CD4-positive, alpha-beta T cell treated with Interleukin-10 for 1 hour (primary cell): Measurements from ENCODE around the gene EPS15.

Experiments used
- DNase-seq: peaks from one replicate; pipeline ENCODE4 v3.0.0-alpha.2; 2020

The EPS15 gene

DNA sequence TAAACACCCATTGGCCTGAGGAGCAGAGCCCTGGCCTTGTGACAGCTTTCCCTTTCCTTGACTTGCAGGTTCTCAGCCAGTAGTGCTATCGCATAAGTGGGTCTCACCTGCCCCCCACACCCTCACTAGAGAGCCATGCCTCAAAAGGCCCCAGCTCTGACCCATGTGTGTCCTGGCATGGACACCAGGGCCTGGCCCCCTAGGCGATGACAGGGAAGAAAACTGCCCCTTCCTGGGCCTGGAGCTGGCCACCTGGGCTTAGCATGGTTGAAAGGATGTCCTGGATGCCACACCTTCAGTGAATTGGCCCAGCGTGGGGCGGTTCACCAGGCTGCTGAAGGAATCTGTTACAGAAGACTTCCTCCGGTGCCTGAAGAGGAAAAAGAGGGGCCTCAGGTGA, 207.2 kb downstream of the EPS15 start:
- no peak for DNase-seq

DNA sequence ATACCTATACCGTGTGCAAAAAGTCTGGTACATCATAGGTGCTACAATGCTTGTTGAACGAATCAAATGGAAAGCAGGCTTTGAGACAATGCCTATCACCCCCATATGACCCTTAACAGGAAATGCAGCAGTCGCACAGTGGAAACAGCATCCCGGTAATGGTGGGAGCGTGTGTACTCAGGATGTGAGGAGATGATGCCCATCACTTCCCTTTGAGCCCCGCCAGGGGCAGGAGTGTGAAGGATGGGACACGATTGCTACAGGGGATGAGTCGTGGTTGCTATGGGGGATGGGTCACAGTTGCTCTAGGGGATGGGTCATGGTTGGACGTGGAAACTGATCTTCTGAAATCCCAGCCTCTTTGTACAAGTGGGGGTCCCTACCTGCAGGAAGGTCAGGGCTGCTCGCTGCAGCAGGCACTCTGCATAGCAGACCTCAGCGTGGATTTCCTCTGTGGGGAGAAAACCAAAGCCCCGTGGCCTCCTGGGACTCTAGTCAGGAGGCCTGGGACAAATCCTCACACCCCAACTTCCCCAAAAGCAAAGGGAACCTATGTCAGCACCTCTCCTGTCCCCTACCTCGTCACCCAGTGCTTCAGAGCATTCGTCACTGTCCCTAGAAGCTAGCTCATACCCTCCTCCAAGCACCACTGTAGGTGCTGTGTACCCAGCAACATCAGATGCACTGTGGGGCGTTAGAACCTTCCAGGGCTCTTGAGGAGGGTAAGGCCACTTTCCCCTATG, 208.0 kb downstream of the EPS15 start:
- DNase-seq = no peak

DNA sequence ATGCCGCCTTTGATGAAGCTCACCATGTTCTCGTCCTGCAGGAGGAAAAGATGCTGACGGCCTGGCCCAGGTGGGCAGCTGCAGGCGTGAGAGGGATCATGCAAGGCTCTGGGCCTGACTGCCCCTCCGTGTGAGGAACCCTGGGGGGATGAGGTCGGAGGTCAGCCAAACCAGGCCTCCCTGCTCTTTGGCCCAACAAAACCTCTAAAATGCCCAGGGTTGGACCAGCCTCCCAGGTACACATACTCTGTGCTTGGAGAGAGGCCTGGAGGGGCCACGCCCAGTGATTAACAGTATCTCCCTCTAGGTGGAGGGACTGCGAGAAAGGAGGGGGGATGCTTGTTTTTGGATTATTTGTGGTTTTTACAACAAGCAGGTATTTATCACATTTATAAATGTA, 209.8 kb downstream of the EPS15 start:
- DNase-seq = no peak

DNA sequence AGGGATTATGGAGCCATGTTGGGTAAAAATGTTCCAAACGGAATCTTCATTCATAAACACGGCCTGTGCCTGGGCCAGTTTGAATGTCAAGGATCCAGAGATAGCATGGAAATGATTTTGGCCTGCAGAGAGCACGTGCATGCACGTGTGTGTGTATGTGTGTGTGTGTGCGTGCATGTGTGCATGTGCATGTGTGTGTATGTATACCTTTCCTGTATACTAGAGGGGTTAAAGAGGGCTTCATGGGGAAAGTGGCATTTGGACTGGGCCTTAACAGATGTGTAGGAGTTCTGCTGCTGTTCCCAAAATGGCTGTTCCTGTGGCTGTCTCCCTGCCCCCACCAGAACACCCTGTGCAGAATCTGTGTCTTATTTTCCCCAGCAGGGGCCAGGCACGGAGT, 210.4 kb downstream of the EPS15 start:
- no peak for DNase-seq

DNA sequence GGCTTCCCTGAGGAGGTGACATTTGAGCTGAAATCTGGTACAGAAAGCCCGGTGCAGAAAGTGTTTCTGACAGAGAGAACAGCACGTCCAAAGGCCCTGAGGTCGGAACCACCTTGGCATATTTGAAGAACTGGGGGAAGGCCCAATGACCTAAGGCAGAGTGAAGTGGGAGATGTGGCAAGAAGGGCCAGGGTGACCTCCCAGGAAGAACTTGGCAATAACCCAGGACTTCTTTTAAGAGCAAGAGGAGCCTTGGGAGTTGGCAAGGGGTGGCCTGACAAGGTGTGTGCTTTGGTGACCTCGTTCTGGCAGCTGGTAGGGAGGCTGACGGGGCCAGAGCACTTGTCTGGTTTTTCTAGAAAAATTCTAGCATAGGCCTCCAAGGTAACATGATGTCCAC, 212.1 kb downstream of the EPS15 start:
- no peak for DNase-seq

DNA sequence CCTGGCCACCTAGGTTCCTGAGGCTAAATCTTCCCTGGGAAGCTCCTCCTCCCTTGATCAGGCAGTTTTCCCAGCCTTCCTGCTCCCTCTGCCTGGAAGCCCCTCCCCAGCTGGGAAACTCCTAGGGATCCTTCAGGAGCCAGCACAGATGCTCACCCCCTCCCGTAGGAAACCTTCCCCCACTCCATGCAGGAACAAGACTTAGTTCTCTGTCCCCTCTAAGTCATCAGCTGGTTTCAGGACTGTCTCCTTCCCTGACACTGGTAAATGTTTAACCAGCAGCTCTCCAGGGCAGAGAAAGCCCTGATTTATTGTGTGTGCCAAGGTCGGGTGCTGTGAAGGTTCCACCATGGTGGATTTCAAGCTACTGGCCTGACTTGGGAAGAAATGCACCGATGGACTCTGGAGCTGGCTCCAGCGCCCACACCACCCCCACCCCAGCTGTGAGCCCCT, 213.7 kb downstream of the EPS15 start:
- no peak for DNase-seq

DNA sequence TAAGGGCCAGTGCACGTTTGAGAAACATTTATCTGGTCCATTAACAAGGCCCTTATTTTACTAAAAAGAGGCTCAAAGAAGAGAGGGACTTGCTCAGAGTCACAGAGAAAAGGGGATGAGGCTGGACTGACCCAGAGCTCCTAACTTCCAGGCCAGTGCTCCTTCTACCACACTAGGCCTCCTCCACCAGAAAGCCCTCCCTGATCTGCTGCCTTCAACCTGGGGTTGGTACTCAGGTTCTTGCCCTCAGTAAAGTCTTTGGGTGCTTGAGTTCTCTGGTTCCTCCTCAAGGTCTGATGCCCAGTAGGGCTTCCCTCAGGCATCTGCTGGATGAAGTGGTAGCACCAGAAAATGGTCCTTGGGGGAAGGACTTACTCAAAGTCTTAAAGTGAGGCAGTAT, 214.7 kb downstream of the EPS15 start:
- DNase-seq = no peak
